Measurements from ENCODE around the gene ABCC8. TPM values are rescaled to one million over a fixed set of nuclear protein-coding genes. Genes with fewer than 3 reads are reported as not detected.

ABCC8 gene
- total RNA-seq, 1 donor from 2014 or later: 80.5 TPM

GRCh38 chr11:17457396-17458173, 19.1 kb downstream of the ABCC8 start:
- peak overlapping the region; percentile 32 for H3K4me3 Mint-ChIP-seq
- H3K4me1 Mint-ChIP-seq (ENCODE audit: unreplicated experiment): no peaks in the 10 kb centered on the region
- no peak for DNase-seq (ENCODE audit: extremely low spot score, unreplicated experiment)
- H3K9me3 Mint-ChIP-seq: peaks cover 7% of the 10 kb centered on the region
- H3K27me3 Mint-ChIP-seq: peaks cover 20% of the 10 kb centered on the region
- no peak for TF ChIP-seq CTCF (conservative IDR thresholded peaks at IDR 0.05)
- H3K36me3 Mint-ChIP-seq: no peaks in the 10 kb centered on the region
- H3K27ac Mint-ChIP-seq: peak overlapping the region; percentile 5

DNA sequence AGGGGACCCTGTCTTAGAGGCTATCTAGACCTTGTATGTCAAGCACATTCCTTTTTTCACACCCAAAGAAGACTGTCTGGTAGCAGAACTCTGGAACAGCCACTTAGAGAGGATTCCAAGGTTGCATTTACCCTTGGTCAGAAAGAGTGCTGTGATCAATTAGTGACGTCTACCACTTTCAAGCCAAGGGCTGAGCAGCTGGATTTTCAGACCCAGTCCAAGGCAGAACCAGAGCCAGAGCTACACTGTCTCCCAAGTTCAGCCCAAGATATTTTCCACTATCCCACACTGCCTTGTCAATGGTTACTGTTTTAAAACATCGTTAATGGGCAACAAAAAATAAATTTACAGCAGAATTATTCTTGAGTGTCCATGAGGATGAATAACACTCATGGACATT, 24.0 kb downstream of the ABCC8 start:
- H3K36me3 Mint-ChIP-seq: no peaks in the 10 kb centered on the region
- peaks cover 14% of the 10 kb centered on the region for H3K27me3 Mint-ChIP-seq
- no peaks in the 10 kb centered on the region for H3K9me3 Mint-ChIP-seq

DNA sequence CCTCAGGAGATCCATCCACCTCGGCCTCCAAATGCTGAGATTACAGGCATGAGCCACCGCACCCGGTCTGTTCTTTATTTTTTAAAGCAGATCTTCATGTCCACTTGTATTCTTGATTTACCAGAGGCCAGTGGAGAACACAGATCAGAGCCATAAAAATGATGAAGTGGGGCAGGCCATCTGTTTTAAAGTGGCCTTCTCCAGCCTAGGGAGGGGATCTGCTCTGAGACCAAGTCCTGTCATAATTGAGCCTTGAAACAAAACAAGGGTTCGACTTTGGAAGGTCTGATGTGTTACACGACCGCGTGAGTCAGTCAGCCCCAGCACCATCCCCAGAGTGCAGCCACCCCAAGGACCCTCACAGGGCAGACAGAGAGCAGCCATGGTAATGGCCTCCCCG, 27.5 kb downstream of the ABCC8 start:
- Mint-ChIP-seq H3K4me3 (no peak overlapping the region), H3K9me3 (no peaks in the 10 kb centered on the region), H3K27ac (no peak overlapping the region), H3K27me3 (peaks cover 5% of the 10 kb centered on the region), H3K36me3 (no peaks in the 10 kb centered on the region), H3K4me1 (ENCODE audit: unreplicated experiment) (no peaks in the 10 kb centered on the region)
- TF ChIP-seq CTCF (conservative IDR thresholded peaks at IDR 0.05): no peak
- DNase-seq (ENCODE audit: extremely low spot score, unreplicated experiment): no peak

More for the DNA sequence above, 24.0 kb downstream of the ABCC8 start:
- DNase-seq (ENCODE audit: extremely low spot score, unreplicated experiment): no peak
- Mint-ChIP-seq H3K27ac (no peak overlapping the region), H3K4me1 (ENCODE audit: unreplicated experiment) (no peaks in the 10 kb centered on the region), H3K4me3 (no peak overlapping the region)
- no peak for TF ChIP-seq CTCF (conservative IDR thresholded peaks at IDR 0.05)

GRCh38 chr11:17446482-17446881, 30.2 kb downstream of the ABCC8 start:
- Mint-ChIP-seq H3K27ac (no peak overlapping the region), H3K9me3 (no peaks in the 10 kb centered on the region), H3K4me1 (ENCODE audit: unreplicated experiment) (no peaks in the 10 kb centered on the region), H3K27me3 (no peaks in the 10 kb centered on the region), H3K36me3 (no peaks in the 10 kb centered on the region), H3K4me3 (no peak overlapping the region)
- TF ChIP-seq CTCF (conservative IDR thresholded peaks at IDR 0.05): no peak
- DNase-seq (ENCODE audit: extremely low spot score, unreplicated experiment): no peak

GRCh38 chr11:17445240-17445795, 31.3 kb downstream of the ABCC8 start:
- DNase-seq (ENCODE audit: extremely low spot score, unreplicated experiment): no peak
- Mint-ChIP-seq H3K36me3 (no peaks in the 10 kb centered on the region), H3K27me3 (peaks cover 4% of the 10 kb centered on the region), H3K9me3 (no peaks in the 10 kb centered on the region), H3K4me3 (no peak overlapping the region), H3K27ac (no peak overlapping the region), H3K4me1 (ENCODE audit: unreplicated experiment) (no peaks in the 10 kb centered on the region)
- no peak for TF ChIP-seq CTCF (conservative IDR thresholded peaks at IDR 0.05)

Measured in type B pancreatic cell (in vitro differentiated cells).